ENCODE results near the gene CHST1. TPM values are rescaled to one million over a fixed set of nuclear protein-coding genes. Genes with fewer than 3 reads are reported as not detected.

CHST1 gene, protein sequence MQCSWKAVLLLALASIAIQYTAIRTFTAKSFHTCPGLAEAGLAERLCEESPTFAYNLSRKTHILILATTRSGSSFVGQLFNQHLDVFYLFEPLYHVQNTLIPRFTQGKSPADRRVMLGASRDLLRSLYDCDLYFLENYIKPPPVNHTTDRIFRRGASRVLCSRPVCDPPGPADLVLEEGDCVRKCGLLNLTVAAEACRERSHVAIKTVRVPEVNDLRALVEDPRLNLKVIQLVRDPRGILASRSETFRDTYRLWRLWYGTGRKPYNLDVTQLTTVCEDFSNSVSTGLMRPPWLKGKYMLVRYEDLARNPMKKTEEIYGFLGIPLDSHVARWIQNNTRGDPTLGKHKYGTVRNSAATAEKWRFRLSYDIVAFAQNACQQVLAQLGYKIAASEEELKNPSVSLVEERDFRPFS
- 1.5 TPM for polyA plus RNA-seq (2013, experiment 1 of 2; ENCODE audit: insufficient read length)
- polyA plus RNA-seq (2013, experiment 2 of 2; ENCODE audit: insufficient read length): 0.79 TPM

DNA sequence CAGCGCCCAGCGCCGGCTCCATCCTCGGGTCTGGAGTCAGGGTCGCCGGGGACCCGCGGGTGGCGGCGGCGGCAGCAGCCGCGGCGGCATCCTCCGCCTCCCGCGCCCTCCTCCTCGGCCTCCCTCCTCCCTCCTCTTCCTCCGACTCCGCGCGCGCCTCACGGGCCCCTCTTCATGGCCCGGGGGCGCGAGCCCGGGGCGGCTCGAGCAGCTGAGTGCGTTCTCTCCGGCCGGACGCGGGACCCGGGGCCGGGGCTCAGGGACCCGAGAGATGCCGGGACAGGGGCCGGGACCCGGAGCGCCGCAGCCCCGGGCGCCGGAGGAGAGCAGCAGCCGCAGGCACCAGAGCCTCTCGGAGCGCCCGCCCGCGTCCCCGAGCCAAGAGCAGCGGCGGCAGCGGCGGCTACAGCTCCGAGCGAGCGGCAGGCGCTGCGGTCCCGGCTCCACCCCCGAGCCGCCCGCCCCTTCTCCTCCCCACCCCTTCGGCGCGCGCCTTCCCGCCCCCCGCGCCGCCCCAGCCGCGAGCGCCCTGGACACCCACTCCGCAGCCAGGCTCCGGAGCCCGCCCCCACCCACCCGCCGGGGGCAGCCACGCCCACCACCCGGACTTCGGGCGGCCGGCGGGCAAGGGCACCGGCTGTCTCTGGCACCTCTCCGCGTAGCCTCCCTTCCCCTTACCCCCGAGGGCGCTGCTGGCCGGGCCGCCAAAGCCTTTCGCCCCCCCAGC lies at the start of gene CHST1:
TSS of gene CHST1 (minus strand) at position 417 of the 727 bp plus-strand sequence. CDS start 14,699 bp downstream, outside the sequence.
- peak; percentile 43 for DNase-seq

DNA sequence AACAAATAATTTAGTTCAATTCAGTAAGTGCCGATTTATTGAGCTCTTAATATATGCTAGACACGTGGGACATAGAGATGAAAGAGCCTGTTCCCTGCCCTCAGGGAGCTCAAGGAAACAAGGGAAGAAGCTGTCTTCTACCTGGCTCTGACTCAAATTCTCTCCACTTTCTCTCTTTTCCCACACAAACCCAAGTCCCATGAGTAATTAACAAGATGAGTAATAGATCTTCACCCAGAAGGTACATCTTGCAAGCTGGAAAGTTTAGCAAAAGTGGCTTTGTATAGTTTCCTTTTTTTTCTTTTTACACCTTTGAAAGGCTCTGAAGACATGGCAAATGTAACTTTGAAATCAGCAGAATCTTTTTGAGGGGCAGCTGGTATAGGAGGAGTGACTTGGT lies 48.2 kb upstream of the CHST1 start:
- DNase-seq: no peak

DNA sequence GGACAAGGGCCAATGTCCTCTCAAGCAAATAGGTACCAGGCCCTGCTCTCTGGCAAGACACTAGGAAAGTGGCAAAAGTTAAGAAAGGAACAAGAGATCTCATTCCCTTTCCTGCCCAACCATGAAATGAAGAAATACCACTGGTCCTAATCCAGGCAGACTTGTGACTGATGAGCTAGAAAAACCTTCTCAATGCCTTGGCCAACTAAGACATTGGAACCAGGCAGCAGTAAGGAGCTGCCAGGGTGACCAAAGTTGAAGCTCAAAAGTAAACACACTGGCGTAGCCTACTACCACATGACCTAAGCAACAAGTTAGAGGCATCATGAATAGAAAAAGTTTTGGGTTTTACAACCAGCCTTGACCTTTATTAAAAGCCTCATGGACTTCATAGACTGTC lies 45.1 kb upstream of the CHST1 start:
- DNase-seq: no peak

DNA sequence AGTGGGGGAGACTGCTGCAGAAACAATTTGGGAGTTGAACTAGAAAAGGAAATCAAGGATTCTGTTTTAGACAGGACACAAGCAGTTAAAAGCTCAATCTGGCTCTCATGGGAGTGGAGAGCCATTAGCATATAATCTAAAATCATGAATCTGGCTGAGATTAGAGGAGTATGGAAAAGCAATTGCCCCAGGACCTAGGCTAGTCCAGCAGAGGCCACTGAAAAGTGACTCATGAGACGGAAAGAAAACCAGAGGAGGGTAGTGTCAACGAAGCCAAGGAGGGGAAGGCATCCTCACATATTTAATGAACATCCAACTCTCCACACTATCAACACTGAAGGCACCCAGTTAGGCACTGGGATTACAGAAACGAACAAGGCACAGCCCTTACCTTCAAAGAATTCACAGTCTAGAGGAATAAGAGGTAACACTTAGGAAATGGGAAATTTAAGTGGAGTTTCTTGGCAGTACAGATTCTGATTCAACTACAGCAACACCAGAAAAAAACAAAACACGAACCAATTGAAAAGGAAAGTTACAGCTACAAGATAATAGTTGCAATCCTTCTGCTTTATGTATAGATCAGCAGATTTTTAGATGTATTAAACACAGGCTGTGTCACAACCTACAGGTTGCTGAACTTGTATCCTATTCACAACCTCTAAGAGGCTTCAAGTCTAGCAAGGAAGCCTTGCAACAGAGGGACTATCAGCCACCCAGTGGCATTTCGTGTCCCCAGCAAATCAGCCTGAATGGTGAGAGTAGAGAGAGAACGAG lies 43.7 kb upstream of the CHST1 start:
- DNase-seq: no peak

DNA sequence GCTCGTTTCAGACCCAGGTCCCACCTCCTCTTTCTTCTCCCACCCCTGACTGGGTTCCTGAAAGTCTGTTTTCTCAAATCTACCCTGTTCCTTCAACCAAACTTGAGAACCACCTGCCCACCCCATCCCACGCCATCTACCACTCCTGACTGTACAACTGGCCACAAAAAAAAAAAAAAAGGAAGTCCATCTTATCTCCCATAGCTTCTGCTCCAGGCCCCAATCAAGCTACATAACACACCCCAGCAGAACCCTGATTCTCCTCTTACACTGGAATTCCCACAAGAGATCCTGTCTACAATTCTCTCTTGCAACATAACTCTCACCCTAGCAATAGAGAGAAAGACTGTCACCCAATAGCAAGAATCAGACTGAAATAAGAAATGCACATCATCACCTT lies 39.2 kb upstream of the CHST1 start:
- no peak for DNase-seq

DNA sequence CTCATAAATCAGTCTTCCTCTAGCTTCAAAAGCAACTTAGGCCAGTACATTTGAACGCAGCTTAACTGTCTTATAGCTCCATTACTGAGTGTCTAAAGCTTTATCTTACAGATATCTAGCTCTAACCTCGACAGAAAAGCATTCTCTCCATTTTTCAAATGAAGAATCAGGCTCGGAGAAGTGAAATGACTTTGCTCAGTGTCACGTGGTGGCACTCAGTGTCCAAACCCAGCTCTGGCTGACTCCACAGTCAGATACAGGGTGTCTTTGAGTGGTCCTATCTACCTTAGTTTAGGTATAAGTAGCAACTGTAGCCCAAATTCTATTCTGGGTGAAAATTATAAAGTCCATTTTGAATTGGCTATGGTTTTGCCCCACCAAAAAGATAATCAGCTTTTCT lies 38.7 kb upstream of the CHST1 start:
- DNase-seq: no peak

DNA sequence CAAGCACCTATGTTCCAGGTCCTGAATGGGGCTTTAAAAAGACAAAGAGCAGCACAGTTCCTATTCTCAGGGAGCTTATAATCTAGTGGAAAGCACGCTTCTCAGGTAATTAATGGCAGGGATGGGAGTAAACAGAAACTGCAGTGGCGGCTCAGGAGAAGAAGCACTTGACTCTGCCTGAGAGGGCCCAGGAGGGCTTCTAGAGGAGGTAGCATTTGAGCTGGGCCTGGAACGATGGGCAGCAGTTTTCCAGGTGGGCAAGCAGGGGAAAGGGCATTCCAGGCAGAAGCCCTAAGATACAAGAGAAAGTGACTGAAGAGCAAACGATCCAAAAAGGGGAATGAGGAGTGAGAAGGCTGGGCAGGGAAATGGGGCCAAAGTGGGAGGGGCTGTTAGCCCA lies 37.1 kb upstream of the CHST1 start:
- DNase-seq: no peak

DNA sequence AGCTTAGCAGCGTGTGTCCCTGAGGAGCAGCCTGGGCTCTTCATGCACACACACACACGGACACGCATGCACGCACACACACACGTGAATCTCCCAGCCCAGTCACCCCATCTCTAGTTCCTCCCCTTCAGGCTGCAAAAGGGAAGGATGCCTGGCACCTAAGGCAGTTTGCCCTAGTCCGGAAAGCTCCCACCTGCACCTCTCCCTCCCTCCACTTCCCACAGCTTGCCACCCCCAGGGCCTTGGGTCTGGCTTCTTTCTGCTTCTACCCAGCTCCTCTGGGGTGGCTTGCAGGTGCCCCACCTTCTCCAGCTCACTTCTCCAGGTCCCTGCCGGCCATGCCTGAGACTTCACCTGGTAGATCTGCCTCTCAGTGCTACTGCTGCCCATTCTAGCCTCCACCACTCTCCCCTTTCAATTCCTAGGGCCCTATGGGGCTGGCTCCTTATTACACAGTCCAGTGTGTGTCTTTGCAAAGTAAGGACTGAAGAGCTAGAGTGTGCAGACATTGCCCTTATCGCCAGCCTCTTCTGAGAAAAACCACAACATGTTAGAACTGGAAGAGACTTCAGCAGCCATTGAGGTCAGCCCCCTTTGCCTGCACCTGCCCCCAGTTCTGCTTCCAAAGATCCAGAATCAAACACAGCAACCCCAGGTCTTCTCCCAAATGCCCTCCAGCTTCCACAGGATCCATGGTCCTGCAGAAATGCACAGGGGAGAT lies 33.5 kb upstream of the CHST1 start:
- DNase-seq: no peak

DNA sequence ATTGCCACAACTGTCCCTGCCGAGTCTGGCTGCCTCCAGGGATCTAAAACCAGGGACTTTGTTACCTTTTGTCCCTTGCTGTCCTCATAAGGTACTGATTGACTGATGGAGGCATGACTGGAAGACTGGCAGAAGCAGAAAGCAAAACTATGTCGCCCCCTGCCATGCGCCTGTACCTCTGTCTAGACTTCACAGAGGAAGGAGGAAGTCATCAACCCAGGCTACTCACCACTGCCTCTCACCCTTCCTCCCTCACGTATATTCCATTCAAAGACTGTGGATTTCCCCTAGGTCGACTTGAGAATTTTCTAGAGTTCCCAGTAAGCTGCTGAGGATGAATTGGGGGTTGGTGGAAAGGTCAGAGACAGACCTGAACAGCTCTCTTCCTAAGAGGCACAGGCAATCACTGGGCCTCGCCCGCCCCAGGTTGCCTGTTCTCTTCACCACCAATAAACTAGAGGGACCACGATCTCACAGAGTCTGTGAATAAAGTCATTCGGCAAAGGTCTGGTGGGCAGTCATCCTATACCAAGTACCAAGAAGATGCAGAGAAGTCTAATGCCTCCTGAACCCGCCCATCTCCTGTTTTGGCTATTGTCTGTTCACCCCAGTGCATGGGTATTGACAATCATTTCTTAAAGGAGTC lies 27.5 kb upstream of the CHST1 start:
- no peak for DNase-seq

DNA sequence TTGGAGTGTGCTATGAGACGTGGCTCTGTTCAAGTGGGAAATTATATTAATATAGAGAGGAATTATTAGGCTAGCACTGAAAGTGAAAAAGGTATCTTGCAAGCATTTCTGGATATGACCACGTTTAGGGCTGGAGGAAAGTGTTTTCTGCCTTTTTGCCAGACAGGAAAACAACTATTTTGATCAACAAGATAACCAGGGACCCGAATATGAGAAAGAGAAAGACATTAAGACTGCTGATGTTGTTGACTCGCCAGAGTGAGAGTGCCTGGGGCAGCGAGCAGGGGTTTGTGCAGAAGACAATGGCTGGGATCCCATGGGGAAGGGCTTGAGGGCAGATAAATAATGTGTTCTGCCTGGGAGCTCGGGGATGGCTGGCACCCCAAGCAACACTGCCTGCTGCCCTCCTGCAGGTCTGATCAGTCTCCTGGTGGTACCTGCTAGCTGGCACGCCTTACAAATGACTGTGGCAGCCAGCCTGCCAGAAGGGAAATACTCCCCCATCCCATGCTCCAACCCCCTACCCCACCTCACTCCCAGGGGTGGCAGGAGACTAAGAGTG lies 23.1 kb upstream of the CHST1 start:
- DNase-seq: no peak

DNA sequence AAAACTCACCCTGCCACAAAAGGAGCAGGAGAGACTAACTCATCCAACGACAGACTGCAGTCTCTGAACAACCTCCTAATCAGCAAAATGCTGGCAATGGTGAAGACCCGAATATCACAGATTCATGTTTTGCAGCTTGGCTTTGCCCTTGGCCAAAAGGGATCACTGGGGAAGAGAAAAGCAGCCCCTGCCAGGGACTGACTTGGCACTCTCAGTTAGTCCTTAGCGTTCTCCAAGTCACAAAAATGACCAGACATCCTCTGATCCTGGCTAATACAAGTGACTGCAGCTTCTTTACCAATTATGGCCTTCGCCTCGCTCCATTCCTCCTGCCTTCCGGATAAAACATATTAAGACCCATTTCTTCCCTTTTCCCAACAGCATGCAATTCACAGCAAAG lies 22.4 kb upstream of the CHST1 start:
- no peak for DNase-seq

DNA sequence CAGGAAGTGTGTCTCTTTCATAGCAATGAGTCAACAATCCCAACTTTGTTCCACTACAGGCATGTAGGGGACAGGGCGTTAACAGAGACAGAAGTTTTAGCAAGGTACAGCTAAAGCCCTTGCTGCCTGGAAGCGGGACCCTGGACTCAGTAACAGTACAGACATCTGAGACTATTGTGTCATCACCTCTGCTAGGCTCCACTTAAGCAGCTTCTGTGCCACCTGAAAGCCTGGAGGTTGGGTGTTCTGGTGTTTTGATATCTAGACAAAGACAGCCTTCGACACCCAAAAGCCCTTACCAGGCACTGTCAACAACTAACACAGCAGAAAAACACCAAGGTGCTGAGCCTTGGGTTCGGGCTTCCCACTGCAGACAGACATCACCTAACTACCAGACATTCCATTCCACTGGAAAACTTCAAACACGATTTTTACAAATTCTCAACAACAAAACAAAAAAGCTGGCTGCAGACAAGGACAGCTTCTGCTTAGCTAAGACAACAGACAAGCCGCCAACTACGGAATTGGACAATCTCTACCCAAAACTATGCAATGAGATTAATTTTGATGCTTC lies 20.6 kb upstream of the CHST1 start:
- no peak for DNase-seq

DNA sequence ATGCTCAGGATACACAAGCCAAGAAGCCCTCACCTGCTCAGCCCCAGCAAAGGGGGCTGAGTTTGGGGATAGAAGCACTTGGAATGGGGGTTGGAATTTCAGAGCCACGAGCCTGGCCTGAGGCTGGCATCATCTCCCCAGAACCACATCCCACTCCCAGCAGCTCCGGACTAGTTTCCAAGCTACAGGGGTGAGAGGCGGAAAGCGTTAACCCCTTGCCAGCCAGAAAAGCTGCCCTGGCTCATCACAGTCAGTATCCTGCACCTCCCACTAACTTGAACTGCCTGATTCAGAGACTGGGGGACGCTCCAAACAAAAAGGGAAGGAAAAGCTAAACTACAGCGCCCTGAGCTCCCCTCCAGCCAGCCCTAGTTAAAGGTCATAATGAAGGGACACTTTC lies 19.0 kb upstream of the CHST1 start:
- no peak for DNase-seq

DNA sequence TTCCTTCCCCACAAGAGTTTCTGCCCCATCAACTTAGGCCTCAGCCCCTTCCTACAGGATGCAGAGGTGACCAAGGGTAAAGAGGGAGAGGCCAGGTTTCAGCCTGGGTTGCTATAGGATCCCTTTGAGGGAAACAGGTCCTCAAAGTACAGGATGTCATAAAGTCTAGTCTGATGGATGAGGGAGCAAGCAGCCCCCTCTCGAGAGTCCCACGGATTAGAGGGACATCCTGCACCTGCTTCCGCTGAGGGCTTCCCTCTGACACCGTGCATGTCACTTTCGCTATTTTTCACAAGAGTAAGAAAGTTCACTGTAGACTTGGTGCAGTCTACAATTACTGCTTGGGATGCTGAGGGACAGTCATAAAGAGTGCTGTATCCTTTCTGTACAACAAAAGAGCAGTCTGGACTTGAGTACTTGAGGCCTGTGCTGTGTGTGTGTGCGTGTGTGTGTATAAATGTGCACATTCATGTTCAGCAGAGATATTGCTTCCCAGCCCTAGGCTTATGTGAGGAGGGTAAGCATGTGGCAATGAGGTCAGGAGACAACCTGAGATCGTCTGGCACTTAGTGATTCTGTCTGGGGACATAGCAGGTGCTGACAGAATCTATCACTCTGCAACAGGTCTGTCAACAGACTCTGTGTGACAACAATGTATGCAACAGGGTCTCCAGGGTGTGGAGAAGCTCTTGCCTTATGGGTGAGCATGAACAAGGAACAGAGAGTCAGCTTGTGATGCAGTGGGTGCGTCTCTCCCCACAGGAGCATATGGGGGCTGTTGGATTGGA lies 18.0 kb upstream of the CHST1 start:
- DNase-seq: no peak

DNA sequence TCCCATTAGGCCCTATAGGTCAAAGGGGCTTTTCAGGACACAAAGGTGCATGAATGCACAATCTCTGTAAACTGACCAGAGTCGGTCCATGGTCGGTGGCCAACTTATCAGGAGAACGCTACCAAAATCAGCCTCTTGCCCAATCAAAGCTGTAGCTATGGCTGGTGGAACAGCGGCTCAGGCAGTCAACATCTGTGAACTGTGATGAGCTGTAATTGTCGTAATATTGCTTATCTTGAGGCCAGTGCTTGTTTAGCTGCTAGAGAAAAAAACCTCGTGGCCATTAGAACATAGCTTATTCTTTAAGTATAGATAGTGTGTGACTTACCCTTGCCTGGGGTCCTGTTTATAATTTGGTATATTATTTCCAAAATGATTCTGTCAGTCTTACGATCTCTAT lies 14.4 kb upstream of the CHST1 start:
- DNase-seq: no peak

DNA sequence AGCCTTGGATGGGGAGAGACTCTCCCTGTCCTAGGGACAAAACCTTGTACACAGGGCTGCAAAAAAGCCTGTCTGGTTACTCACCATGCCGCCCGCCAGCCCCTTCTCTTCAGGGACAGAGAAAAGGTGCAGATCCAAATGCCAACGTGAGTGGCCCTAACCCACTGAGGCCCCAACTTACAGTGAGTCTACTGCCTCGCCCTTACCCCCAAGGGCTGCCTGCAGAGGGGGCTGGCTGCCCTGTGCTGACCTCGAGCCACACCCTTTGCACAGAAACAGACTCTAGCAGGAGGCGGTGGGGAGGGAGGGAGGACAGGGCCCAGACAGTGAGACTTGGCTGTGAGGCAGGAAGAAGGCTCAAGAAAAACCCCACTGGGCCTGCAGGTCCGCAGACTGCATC lies 13.6 kb upstream of the CHST1 start:
- no peak for DNase-seq

DNA sequence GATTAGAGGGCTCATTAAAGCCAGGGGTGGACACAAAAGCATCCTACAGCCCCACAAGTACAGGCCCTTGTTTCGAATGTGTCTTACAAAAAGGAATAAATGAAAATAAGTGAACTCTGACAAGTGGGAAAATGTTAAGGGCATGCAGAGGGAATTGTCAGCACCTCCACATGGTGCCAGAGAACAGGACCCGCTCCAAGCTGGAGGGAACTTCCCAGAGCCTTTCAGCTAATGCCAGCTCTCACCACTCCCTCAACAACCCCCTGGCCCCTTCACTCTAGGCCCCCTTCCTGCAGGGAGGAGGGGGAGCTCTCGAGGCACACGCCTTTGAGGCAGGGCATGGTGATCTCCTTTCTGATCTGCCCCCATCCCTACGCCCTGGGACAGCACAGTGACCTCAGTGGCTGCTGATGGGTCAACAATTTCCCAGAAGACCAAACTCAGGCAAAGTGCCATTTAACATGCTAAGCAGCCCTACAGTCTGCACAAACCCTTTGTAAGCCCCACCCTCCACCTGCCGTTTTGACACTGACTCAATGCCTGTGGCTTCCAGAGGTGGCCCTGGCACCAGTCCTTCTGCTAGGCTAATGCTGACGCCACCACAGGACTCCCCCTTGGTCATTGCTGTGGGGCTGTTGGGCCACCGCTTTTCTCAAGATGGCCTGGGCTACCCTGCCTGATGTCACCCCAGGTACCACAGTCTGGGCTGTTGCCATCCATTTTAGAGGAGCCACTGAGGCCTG lies 12.5 kb upstream of the CHST1 start:
- no peak for DNase-seq

DNA sequence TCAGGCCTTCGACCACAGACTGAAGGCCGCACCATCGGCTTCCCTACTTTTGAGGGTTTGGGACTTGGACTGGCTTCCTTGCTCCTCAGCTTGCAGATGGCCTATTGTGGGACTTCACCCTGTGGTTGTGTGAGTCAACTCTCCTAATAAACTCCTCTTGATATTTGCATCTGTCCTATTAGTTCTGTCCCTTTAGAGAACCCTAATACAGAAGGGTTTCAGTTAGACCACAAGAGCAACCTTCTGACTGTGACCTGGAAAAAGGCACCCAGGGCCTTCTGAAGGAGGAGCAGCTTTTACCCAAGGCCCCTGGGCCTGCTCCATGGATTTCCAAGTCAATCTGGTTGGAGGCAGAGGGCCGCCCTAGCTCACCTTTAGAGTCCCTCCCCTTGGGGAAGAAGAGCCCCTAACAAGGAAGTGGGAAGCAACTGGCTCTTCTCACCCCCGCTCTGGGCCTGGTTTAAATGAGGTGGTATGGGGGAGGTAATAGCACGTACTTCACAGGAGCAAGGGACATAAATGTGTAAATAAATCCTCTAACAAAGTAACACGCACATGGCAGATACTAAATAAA lies 11.2 kb upstream of the CHST1 start:
- DNase-seq: no peak

DNA sequence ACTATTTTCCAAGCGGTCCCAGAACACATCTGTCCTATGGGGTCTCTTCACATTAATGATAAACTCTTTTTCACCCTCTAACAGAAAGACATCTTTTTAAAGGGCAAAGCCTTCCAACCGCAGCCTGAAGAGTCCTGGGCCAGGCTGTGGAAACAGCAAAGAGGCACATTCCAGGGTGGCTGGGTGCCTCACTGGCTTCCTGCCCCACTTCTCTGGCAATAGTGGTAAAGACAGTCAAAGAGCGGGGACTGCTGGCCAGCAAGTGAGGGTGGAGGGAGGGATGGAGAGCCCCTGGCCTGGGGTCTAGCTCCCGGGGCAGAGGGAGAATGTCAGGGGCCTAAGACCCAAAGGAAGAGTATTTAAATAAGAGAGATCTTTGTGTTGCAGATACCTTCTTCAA lies 10.2 kb upstream of the CHST1 start:
- no peak for DNase-seq

Measured in fibroblast of skin of back (primary cell).